ENCODE data around the gene ENO2.
"Not testable (repeated sequence)": the region's sequence is repeated elsewhere in the genome, so short reads cannot be mapped to it uniquely, and the experiment has no call there.

ENO2 gene

GRCh38 chr12:6871052-6871957 lies 43.1 kb upstream of the ENO2 start:
- TF ChIP-seq, protein P1, sequence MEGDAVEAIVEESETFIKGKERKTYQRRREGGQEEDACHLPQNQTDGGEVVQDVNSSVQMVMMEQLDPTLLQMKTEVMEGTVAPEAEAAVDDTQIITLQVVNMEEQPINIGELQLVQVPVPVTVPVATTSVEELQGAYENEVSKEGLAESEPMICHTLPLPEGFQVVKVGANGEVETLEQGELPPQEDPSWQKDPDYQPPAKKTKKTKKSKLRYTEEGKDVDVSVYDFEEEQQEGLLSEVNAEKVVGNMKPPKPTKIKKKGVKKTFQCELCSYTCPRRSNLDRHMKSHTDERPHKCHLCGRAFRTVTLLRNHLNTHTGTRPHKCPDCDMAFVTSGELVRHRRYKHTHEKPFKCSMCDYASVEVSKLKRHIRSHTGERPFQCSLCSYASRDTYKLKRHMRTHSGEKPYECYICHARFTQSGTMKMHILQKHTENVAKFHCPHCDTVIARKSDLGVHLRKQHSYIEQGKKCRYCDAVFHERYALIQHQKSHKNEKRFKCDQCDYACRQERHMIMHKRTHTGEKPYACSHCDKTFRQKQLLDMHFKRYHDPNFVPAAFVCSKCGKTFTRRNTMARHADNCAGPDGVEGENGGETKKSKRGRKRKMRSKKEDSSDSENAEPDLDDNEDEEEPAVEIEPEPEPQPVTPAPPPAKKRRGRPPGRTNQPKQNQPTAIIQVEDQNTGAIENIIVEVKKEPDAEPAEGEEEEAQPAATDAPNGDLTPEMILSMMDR (IDR thresholded peaks at IDR 0.05; ENCODE audit: insufficient read depth, low read length), result no peak
- TF ChIP-seq POLR2AphosphoS5 (IDR thresholded peaks at IDR 0.05; ENCODE audit: low read depth) (peak; percentile 78), GABPA (IDR thresholded peaks at IDR 0.05; ENCODE audit: low read depth) (no peak), SPI1 (IDR thresholded peaks at IDR 0.05; ENCODE audit: borderline replicate concordance, low read depth) (no peak)
- TF ChIP-seq, protein P2, sequence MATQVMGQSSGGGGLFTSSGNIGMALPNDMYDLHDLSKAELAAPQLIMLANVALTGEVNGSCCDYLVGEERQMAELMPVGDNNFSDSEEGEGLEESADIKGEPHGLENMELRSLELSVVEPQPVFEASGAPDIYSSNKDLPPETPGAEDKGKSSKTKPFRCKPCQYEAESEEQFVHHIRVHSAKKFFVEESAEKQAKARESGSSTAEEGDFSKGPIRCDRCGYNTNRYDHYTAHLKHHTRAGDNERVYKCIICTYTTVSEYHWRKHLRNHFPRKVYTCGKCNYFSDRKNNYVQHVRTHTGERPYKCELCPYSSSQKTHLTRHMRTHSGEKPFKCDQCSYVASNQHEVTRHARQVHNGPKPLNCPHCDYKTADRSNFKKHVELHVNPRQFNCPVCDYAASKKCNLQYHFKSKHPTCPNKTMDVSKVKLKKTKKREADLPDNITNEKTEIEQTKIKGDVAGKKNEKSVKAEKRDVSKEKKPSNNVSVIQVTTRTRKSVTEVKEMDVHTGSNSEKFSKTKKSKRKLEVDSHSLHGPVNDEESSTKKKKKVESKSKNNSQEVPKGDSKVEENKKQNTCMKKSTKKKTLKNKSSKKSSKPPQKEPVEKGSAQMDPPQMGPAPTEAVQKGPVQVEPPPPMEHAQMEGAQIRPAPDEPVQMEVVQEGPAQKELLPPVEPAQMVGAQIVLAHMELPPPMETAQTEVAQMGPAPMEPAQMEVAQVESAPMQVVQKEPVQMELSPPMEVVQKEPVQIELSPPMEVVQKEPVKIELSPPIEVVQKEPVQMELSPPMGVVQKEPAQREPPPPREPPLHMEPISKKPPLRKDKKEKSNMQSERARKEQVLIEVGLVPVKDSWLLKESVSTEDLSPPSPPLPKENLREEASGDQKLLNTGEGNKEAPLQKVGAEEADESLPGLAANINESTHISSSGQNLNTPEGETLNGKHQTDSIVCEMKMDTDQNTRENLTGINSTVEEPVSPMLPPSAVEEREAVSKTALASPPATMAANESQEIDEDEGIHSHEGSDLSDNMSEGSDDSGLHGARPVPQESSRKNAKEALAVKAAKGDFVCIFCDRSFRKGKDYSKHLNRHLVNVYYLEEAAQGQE (IDR thresholded peaks at IDR 0.05; ENCODE audit: insufficient replicate concordance, low read depth), result no peak
- H3K4me3 ChIP-seq (replicated peaks; ENCODE audit: insufficient read depth, low read length), result no peak overlapping the region
- DNase-seq (ENCODE audit: low read depth in 1 of 2, low spot score in 1 of 2), result peak; percentile 26 to 54
- H3K27ac ChIP-seq (replicated peaks), result peak overlapping the region; percentile 22; the same call in 1 of the 2 replicates
- H3K27me3 ChIP-seq (ENCODE audit: insufficient read depth, poor library complexity, severe bottlenecking), result no peaks in the 10 kb centered on the region

GRCh38 chr12:6872073-6873048 lies 42.0 kb upstream of the ENO2 start:
- H3K27me3 ChIP-seq (ENCODE audit: insufficient read depth, poor library complexity, severe bottlenecking), result no peaks in the 10 kb centered on the region
- peak; percentile 56 to 79 for DNase-seq (ENCODE audit: low read depth in 1 of 2, low spot score in 1 of 2)
- H3K27ac ChIP-seq (replicated peaks), result peak overlapping the region; percentile 76
- no peak for TF ChIP-seq SPI1 (IDR thresholded peaks at IDR 0.05; ENCODE audit: borderline replicate concordance, low read depth)
- TF ChIP-seq POLR2AphosphoS5 (IDR thresholded peaks at IDR 0.05; ENCODE audit: low read depth), result peak; percentile 84
- TF ChIP-seq, protein P1 (IDR thresholded peaks at IDR 0.05; ENCODE audit: insufficient read depth, low read length), result peak; percentile 71
- H3K4me3 ChIP-seq (replicated peaks; ENCODE audit: insufficient read depth, low read length), result peak overlapping the region; percentile 78

GRCh38 chr12:6873094-6874014 lies 41.0 kb upstream of the ENO2 start, which contains the start of gene SPSB2:
Gene SPSB2, minus strand, starts transcription at chr12:6873303. Its CDS starts 402 bp downstream, at chr12:6872901.
- Histone ChIP-seq H3K27me3 (ENCODE audit: insufficient read depth, poor library complexity, severe bottlenecking) (no peaks in the 10 kb centered on the region), H3K4me3 (replicated peaks; ENCODE audit: insufficient read depth, low read length) (peak within 1 kb of the TSS; percentile 78), H3K27ac (replicated peaks) (peak within 1 kb of the TSS; percentile 76)
- DNase-seq (ENCODE audit: low read depth in 1 of 2, low spot score in 1 of 2), result peak; percentile 87 to 96
- TF ChIP-seq SPI1 (IDR thresholded peaks at IDR 0.05; ENCODE audit: borderline replicate concordance, low read depth) (peak; percentile 32; the same call in 1 of the 2 replicates), GABPA (IDR thresholded peaks at IDR 0.05; ENCODE audit: low read depth) (peak; percentile 77)
- TF ChIP-seq, protein P1 (IDR thresholded peaks at IDR 0.05; ENCODE audit: insufficient read depth, low read length), result no peak

DNA sequence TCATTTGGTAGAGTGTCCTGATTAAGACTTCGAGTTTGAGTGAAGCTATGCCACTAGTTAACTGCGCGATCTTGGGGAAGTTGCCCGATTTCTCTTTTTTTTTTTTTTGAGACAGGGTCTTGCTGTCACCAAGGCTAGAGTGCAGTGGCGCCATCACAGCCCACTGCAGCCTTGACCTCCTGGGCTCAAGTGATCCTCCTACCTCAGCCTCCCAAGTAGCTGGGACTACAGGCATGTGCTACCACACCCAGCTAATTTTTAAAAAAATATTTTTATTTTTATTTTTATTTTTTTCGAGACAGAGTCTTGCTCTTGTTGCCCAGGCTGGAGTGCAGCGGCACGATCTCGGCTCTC lies 40.4 kb upstream of the ENO2 start:
- DNase-seq (ENCODE audit: low read depth in 1 of 2, low spot score in 1 of 2); H3K27me3 ChIP-seq (ENCODE audit: insufficient read depth, poor library complexity, severe bottlenecking): not testable (repeated sequence)
- Histone ChIP-seq H3K4me3 (replicated peaks; ENCODE audit: insufficient read depth, low read length) (peak overlapping the region; percentile 78), H3K27ac (replicated peaks) (peak overlapping the region; percentile 76)

DNA sequence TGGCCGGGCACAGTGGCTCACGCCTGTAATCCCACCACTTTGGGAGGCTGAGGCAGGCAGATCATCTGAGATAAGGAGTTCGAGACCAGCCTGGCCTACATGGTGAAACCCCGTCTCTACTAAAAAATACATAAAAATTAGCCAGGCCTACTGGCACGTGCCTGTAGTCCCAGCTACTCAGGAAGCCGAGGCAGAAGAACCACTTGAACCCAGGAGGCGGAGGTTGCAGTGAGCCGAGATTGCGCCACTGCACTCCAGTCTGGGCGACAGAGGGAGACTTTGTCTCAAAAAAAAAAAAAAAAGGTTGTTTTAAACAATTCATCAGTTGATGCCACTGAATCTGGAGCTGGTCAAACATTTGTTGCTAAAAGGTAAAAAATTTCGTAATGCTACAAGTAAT lies 34.6 kb upstream of the ENO2 start:
- H3K27ac ChIP-seq (replicated peaks); H3K4me3 ChIP-seq (replicated peaks; ENCODE audit: insufficient read depth, low read length): not testable (repeated sequence)
- DNase-seq (ENCODE audit: low read depth in 1 of 2, low spot score in 1 of 2), result peak in 1 of 2 experiments; percentile 54

More for the DNA sequence above, 34.6 kb upstream of the ENO2 start:
- not testable (repeated sequence) for H3K27me3 ChIP-seq (ENCODE audit: insufficient read depth, poor library complexity, severe bottlenecking)
